Adrenal gland (tissue), 5 donors: ENCODE measurements around the gene TEX264.

Experiments
- POLR2A ChIP-seq, 2 donors: fragments of 450-650 bp; IDR thresholded peaks; one replicate each; pipeline ENCODE4 v1.6.1; 2017; ENCODE audit warnings: antibody characterized with exemption in 2 of 2, mild to moderate bottlenecking in 2 of 2, moderate library complexity in 1 of 2
- TF ChIP-seq, protein P1 (sequence below), 6 experiments: fragments of 450-650 bp in 4 of 6; fragments of 200-600 bp in 2 of 6; sonication (generic) in 1 of 6; IDR thresholded peaks; 1 replicate in 5 of 6; 2 replicates in 1 of 6; pipeline versions ENCODE4 v1.5.1 to v1.8.0; 2016 to 2021; ENCODE audit warnings: antibody characterized with exemption in 6 of 6, mild to moderate bottlenecking in 2 of 6, moderate library complexity in 1 of 6
- donor health status: DM: no; HTN: no; CAD: no.

DNA sequence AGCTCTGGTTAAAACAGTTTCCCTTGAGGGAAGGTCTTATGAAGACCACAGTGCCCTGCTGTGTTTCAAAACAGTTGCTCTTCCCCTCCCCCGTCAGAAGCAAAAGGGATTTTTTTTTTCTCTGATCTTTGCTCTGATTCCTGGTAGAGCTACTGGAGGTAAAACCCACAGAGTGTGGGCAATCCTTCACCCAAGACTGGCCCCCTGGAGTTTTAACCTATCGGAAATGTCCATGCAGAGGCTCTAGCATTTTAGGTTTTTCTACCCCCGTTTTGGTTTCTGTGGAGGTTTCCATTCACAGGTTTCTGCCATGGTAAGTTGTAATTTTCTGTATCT lies 63.5 kb downstream of the TEX264 start:
- TF ChIP-seq POLR2A (IDR thresholded peaks at IDR 0.05): no peak
- TF ChIP-seq, protein P1, sequence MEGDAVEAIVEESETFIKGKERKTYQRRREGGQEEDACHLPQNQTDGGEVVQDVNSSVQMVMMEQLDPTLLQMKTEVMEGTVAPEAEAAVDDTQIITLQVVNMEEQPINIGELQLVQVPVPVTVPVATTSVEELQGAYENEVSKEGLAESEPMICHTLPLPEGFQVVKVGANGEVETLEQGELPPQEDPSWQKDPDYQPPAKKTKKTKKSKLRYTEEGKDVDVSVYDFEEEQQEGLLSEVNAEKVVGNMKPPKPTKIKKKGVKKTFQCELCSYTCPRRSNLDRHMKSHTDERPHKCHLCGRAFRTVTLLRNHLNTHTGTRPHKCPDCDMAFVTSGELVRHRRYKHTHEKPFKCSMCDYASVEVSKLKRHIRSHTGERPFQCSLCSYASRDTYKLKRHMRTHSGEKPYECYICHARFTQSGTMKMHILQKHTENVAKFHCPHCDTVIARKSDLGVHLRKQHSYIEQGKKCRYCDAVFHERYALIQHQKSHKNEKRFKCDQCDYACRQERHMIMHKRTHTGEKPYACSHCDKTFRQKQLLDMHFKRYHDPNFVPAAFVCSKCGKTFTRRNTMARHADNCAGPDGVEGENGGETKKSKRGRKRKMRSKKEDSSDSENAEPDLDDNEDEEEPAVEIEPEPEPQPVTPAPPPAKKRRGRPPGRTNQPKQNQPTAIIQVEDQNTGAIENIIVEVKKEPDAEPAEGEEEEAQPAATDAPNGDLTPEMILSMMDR (IDR thresholded peaks at IDR 0.05): no peak
